Activated CD4-positive, alpha-beta T cell treated with anti-CD3 and anti-CD28 coated beads for 48 hours (primary cell): ENCODE data around the gene SLFN5.
A peak's percentile ranks its signal among the peaks of the same experiment; 100 is the strongest.
"Not testable (repeated sequence)": the region's sequence is repeated elsewhere in the genome, so short reads cannot be mapped to it uniquely, and the experiment has no call there.

ENCODE experiments used
- DNase-seq: peaks from one replicate; pipeline ENCODE4 v3.0.0-alpha.2; 2020

Gene SLFN5

DNA sequence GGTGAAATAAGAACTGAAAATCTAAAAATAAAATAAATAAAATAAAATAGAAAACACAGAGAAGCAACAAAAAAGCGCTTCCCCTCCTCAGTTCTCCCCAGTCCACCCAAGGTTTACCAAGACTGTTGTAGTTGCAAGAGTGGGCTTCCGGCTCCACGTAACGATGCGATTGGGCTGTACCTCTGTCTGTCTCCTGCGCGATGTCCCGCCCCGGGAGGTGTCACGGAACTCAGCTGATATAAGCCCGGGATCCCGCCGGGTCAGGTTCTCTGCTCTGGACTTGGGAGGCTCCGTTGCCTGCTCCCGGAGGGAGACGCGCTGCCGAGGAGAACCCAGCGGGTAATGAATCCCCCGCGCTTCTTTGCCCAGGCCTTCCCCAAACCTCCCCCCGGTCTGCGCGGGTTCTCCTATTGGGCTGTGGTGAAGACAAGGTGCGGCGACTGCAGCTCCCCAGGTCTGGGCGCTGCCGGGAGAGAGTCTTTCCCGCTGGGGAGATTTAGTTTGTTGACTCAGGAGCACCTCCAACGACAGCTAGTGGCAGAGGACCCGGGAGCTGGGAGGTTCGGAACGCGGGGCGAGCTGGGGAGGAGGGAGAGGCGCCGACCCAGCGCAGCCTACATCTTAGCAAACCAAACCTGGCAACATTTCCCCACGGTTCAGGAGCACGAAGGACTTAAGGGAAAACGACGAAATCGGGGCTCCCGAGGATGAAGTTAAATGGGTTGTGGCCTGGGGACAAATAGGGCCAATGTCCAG is at the start of gene SLFN5:
TSS of gene SLFN5 (plus strand) at position 268 of the 756 bp plus-strand sequence. CDS start 15,619 bp downstream, outside the sequence.
- DNase-seq = peak; percentile 95

DNA sequence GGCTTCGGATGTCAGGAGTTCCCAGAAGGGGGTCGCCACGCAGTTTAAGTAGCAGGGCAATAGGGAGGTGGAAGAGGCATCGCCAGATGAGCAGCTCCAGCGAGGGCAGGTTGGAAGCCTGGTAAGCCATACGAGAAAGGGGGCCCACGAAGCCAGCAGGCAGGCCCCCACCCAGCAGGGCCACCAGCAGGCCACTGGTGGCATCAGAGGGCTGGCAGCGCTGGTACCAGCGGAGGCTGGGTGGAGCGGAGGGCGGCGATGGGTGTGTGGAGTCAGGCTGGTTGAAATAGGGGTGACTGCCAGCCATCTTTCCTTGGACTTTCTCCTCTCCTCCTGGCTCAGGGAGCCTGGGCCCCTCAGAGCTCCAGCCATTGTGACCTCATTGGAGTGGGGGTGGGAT is 48.9 kb upstream of the SLFN5 start, which contains the start of gene SLC35G3:
TSS of gene SLC35G3 (minus strand) at position 393 of the 400 bp plus-strand sequence. CDS start at position 307, 86 bp downstream.
- DNase-seq = not testable (repeated sequence)

- not testable (repeated sequence) for DNase-seq
Measured at GRCh38 chr17:35195062-35195461, 47.8 kb upstream of the SLFN5 start.

GRCh38 chr17:35202582-35202981 is 40.3 kb upstream of the SLFN5 start:
- not testable (repeated sequence) for DNase-seq

DNA sequence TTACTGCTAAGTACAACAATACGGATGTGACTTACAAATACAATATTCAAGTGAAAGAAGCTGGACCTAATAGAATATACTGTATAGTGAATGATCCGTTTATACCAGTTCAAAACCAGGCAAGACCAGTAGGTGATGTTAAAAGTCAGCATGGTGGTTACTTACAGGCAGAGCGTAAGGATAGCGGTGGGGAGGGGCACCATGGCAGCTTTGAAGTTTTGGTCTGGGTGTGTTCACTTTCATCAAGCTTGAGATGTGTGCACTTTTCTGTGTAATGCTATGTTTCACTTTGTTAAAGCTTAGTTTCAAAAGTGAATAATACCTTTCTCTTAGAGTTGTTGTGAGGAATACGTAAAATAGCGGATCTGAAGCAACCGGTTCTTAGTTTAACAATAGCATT is 32.1 kb upstream of the SLFN5 start:
- peak; percentile 36 for DNase-seq

DNA sequence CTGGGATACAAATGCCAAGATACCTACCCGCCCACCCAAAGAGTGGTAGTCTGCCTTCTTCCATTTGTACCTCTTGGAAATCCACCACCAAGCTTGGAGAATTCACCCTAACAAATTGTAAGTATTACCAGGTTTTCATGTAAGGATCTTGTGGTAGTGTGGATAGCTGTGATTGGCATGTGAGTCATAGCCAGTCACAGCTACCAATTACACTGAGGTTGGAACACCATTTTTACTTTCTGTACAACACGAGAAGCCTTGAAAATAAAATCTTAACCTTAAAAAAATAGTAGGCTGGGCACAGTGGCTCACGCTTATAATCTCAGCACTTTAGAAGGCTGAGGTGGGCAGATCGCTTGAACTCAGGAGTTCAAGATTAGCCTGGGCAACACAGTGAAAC is 30.2 kb upstream of the SLFN5 start:
- no peak for DNase-seq

GRCh38 chr17:35213412-35213940 is 29.4 kb upstream of the SLFN5 start:
- no peak for DNase-seq

DNA sequence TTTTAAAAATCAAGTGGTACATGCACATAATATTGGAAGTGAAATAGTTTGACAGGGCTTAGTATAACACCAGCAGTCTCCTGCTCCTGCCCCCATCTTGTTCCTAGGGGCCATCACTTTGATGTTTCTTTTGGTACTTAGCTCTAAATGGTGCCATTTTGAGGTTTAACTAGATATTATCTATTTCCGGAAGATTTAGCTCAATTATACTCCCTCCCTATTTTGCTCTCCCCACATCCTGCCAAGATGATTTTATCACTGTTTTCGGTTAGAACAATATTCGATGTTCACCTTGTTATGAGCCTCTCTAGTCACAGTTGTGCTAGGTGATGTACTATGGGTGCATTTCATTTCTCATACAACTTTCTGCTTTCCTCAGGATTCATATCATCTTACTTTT is 28.7 kb upstream of the SLFN5 start:
- DNase-seq = no peak

- peak; percentile 46 for DNase-seq
Measured at GRCh38 chr17:35214631-35215273, 28.1 kb upstream of the SLFN5 start.

DNA sequence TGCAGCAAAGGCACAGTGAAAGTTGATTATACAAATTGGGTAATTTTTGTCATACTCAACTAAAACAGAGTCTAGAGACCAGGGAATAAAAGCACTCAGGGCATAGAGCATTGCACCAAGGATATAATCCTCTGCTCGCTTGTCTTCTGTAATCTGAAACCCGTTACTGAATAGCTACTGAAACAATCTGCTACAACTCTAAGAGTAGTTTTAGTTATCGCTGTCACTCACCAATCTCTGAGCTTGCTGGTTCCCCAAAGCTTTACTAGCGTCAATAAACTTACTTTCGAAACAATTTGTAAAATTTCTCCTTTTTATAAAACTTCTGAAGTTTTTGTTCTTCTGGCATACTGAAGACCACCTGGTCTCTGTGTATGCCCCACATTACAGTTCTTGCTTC is 25.8 kb upstream of the SLFN5 start:
- no peak for DNase-seq

DNA sequence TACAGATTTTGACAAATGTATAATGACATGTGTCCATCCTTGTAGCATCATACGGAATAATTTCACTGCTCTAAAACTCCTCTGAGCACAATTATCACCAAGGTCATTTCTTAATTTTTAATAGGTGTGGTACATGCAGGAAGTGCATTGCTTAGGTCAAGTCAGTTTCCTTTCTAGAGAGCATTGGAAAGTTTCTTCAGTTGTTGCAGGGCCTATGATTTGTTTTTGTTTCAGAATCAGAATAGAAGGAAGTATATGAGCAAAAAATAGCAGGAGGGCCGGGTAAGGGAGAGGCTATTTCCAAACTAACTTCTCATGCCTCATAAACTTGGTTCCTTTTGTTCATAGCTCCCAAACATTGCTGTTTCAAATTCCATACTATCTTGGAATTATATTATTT is 24.0 kb upstream of the SLFN5 start:
- DNase-seq = no peak

- no peak for DNase-seq
Measured at GRCh38 chr17:35222452-35222851, 20.4 kb upstream of the SLFN5 start.

DNA sequence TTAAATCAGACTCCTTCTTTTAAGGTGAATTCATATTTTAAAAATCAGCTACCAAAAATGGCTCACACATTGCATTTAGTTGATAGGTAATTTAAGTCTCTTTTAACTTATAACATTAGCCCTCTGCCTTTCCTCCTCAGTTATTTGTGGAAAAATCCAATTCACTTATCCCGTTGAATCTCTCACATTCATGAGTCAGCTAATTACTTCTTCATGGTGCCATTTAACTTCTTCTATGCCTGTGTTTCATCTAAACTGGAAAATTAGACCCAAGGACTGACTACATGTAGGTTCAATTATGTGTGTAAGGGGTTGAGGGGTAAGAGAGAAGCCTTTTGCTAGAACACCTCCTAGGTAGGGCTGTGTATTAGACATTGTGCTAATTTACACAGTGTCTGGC is 18.4 kb upstream of the SLFN5 start:
- no peak for DNase-seq

DNA sequence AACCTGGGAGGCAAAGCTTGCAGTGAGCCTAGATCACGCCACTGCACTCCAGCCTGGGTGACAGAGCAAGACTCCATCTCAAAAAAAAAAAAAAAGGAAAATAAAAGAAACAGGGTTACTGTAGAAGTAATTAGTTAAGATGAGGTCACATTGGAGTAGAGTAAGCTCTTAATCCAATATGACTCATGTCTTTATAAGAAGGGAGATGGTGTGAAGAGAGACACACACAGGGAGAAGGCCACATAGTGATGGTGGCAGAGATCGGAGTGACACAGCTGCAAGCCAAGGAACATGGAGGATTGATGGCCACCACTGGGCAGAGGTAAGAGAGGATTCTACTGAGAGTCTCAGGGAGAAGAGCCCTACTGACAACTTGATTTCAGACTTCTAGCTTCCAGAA is 15.3 kb upstream of the SLFN5 start:
- DNase-seq = no peak

GRCh38 chr17:35229638-35230037 is 13.2 kb upstream of the SLFN5 start:
- no peak for DNase-seq

DNA sequence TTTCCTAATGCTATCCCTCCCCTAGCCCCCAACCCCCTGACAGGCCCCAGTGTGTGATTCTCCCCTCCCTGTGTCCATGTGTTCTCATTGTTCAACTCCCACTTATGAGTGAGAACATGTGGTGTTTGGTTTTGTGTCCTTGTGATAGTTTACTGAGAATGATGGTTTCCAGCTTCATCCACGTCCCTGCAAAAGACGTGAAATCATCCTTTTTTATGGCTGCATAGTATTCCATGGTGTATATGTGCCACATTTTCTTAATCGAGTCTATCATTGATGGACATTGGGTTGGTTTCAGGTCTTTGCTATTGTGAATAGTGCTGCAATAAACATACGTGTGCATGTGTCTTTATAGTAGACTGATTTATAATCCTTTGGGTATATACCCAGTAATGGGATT is 8.6 kb upstream of the SLFN5 start:
- DNase-seq = not testable (repeated sequence)

DNA sequence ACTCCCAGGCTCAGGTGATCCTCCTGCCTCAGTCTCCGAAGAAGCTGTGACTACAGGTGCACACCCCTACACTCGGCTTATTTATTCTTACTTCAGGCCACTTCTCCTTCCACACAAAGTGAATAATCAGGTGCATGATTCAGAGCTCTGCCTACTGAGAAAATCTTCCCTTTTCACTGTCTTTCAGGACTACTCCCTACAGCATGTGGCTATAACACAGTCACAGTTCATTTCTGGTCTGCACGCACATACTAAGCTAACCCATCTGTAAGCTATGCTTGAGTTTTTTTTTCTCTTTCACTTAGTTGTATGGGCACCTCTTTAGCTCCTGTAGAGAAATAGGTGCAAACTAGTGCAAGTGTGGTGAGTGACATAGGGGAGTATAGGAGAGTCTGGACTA is 7.6 kb upstream of the SLFN5 start:
- no peak for DNase-seq

- no peak for DNase-seq
Measured at GRCh38 chr17:35235917-35236316, 7.0 kb upstream of the SLFN5 start.

DNA sequence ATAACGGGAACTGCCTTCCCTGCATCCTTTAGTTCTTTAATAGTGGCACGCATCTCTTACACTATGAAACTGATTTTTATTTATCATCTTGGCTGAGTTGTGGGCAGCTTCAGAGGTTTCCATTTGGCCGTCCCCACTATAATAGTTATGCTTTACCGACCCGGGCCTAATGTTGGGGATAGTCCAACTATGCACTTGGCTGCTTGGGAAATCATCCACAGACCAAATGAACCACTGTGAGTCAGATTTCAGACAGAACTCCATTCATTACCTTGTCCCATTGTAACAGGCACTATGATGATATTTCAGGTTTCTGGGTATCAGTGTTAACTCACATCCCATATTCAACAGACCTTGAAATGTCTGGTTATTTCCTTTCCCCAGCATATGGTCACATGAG is 6.1 kb upstream of the SLFN5 start:
- no peak for DNase-seq

- DNase-seq = no peak
Measured at GRCh38 chr17:35238821-35239220, 4.1 kb upstream of the SLFN5 start.

- no peak for DNase-seq
Measured at GRCh38 chr17:35239823-35240222, 3.0 kb upstream of the SLFN5 start.

- no peak for DNase-seq
Measured at GRCh38 chr17:35240861-35241260, 2.0 kb upstream of the SLFN5 start.

GRCh38 chr17:35241520-35241919 is 1.4 kb upstream of the SLFN5 start:
- peak; percentile 53 for DNase-seq

DNA sequence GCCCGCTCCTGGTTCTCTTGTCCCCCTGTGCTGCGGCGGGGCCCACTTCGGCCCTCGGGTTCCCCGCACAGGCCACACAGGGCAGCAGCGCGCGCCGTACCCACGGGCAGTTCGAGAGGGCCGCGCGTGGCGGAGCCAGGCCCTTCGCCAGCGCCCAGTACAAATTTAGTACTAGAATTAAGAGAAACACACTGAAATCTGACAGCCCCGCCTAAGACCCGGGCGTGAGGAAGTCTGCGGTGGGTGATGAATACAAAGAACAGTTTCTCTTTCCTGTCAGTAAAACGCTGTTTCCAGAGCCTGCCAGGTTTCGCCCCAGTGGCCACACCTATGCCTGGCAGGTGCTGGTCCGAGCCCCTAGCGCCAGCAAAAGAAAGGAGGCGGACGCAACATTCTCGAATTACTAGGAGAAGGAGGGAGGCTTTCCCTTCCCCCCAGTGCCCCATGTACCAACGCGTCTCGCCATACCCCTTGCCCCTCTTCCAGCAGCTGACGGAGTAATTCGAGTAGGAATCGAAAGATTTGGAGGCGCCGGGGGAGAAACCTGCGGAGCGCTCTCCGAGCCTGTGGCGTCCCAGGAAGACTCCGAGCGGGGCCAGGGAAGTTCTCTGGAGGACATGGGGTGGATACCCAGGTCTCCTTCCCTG is 591 bp upstream of the SLFN5 start:
- peak; percentile 91 for DNase-seq
